GM10847 (cell line): ENCODE measurements around the gene FADS6.

Source experiments
- POLR2A ChIP-seq: IDR thresholded peaks from 2 replicates; pipeline ENCODE4 v1.6.1; 2011; ENCODE audit not compliant: insufficient read length; ENCODE audit errors: extremely low read depth

The FADS6 gene

DNA sequence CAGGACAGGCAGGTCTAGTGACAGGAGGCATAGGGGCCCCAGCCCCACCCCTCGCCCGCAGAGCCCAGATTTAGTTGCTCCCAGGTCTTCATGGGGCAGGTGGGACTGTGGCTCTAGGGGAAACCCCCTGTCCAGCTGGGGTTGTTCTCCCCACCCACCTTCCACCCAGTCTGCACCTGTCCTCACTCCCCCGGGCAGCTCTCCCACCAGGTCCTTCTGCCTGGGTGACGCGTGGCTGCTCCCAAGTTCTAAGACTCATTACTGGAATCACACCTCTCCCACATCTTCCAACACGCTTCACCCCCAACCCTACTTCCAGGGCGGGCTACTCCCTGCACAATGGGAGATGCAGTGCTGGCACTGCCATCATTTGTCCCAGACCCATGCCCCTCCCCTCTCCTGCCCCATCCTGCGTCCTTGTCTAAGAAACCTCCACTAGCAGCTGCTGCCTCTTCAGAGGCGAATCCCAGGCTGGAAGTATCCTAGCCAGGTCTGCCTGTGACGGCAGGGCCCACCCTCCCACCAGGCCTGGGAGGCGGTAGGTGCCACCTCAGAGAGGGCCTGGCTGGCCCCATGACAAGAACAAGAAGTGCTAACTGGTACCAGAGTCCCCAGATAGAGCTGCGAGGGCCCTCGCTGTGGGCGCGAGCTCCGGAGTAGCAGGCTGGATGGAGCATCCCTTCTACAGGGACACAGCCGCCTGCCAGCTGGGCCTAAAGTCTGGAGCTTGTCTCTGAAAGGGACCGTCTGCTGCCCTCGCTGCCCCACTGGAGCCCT is 56.6 kb downstream of the FADS6 start:
- TF ChIP-seq POLR2A = no peak

DNA sequence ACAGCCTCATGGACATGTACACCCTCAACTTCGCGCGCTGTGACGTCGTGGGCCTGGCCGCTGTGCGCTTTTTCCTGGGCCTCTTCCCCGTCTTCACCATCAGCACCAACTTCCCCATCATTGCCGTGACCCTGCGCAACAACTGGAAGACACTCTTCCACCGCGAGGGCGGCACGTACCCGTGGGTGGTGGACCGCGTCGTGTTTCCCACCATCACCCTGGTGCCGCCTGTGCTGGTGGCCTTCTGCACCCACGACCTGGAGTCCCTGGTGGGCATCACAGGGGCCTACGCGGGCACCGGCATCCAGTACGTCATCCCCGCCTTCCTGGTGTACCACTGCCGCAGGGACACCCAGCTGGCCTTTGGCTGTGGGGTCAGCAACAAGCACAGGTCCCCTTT is 57.2 kb downstream of the FADS6 start:
- TF ChIP-seq POLR2A = no peak

DNA sequence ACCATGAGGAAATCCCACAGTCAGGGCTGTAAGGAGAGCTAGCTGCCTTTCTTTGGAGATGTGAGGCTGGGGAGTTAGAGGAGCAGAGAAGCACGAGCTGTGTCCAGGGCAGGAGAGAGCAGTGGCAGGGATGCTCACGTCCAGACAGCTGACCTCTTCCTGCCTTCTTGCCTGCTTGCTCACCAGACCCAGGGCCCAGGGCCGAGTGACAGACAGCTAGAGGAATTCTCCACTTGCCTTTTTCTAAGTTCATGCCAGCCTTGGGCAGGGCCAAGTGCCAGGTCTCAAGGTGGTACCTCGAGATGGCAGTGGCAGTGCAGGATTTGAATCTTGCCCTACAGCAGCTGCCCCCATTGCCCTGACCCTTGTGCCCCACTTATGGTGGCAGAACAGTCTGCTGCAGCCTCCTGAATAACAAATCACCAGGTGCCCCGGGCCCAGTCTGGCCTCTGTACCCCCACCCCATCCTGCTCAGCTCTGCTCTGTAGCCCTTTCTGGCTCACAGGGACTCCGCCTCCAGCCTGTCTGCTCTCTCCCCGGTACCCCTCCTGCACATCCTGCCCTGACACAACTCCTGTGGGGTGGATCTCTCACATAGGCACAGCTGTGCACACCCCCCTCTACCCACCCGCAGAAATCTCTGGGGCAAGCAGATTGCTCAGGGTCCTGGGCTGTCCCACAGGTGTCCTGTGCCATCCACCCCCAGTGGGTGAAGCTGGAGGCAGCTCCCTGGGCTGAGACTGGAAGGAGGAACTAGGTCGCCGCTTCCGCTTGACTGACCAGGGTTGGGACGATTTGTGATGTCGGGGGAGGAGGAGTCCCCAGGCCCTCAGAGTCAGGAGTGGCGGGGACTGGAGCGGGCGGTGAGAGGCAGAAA is 59.7 kb downstream of the FADS6 start:
- TF ChIP-seq POLR2A = no peak

DNA sequence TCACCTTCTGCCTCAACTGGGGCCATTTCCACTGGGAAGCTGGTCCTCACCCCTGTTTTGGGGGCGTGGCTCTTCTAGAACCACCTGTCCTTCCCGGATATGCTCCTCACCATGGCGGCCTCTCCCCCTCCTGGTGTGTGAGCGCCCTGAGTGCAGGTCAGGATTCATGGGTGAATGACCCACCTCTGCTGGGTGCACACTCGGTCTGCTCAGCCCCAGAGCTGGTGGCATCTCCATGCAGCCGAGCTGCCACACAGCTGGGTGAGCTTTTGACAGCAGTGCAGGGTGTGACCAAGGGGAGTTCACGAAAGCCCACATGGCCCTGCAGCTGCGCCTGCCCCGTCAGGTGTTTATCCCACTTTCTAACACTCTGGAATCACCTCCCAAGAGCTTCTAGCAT is 61.0 kb downstream of the FADS6 start:
- no peak for TF ChIP-seq POLR2A

DNA sequence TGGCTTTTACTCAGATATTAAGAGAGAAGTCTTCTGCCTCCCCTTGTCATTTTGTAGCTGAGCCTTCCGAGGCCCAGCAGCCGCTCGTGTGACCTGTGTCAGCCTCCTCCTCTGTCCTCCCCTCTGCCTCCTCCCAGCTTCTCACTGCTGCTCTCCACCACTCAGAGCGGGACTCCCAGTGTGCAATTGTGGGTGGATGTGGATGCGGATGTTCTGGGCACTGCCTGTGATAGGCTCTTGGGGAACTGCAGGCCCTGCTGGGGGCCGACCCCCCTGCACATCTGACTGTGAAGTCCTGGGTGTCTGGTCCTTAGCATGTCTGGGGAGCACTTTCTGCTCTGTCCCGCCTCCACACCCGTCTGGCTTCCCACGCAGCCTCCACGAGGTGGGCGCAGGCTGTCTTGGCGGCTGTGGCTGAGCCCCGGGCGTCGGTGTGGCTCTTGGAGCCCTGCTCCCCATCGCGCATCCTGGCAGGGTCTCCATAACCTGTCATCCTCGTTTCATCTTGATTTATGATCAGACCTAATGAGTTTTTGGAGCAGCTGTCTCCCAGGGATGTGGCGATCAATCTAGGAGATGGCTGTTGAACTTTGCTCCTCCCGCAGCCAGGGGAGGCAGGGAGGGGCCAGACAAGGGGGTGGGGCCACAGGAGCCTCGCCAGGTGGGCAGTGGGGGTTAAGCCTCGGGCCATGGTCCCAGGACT is 61.8 kb downstream of the FADS6 start:
- no peak for TF ChIP-seq POLR2A

DNA sequence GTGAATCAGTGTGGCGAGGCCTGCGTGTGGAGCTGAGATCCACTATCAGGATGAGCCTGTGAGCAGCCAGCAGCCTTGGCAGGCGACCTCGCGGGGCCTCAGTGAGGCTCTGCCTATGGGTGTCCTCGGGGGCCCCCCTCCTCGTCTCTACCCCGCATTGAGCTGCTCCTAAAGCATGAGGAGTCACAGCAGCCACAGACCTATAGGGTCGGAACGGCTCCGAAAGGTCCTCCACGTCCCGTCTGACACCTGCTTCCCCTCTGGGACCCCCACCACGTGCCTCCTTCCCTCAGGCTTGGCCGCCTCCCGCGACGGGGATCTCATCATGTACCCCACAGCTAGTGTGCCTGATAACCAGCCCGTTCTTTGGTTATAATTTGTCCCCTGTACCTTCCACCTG is 62.6 kb downstream of the FADS6 start:
- no peak for TF ChIP-seq POLR2A

DNA sequence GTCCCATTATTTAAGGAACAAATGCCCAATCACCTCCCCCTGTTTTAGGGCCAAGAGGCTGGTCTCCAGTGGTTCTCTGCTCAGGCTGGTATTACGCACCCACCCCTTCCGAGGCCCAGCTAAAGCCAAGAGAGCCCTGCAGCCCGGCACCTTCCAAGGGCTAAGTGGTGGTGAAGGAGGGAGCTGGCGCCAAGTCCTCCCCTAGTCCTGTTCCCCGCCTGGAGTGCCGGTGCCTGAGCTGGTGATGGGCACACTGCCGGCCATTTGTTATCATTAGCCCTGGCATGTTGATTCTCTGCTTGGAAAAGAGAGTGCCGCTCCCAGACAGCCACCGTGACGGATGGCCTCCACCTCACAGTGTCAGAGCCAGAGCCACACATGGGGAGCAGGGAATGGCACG is 65.6 kb downstream of the FADS6 start:
- TF ChIP-seq POLR2A = no peak
